ENCODE measurements around the gene CRAT. TPM values are rescaled to one million over a fixed set of nuclear protein-coding genes. Genes with fewer than 3 reads are reported as not detected.

CRAT gene
- total RNA-seq, 1 donor from 2014 or later, result 29.1 TPM

- DNase-seq (ENCODE audit: low read depth), result no peak
- H3K36me3 ChIP-seq (ENCODE audit: control insufficient read depth, insufficient read depth, low read length), result peaks cover 3% of the 10 kb centered on the region
- no peak overlapping the region for H3K4me3 ChIP-seq (ENCODE audit: low read depth, low read length)
- H3K27me3 ChIP-seq (ENCODE audit: control insufficient read depth, insufficient read depth, low read length), result no peaks in the 10 kb centered on the region
- no peak for TF ChIP-seq CTCF (IDR thresholded peaks at IDR 0.05; ENCODE audit: insufficient read depth, low read length, poor library complexity, severe bottlenecking)
Observed at GRCh38 chr9:129150122-129150521, 39.5 kb upstream of the CRAT start.

GRCh38 chr9:129149442-129149841 is 38.8 kb upstream of the CRAT start:
- no peak for TF ChIP-seq CTCF (IDR thresholded peaks at IDR 0.05; ENCODE audit: insufficient read depth, low read length, poor library complexity, severe bottlenecking)
- Histone ChIP-seq H3K4me3 (ENCODE audit: low read depth, low read length) (no peak overlapping the region), H3K27me3 (ENCODE audit: control insufficient read depth, insufficient read depth, low read length) (no peaks in the 10 kb centered on the region), H3K36me3 (ENCODE audit: control insufficient read depth, insufficient read depth, low read length) (peaks cover 3% of the 10 kb centered on the region)
- DNase-seq (ENCODE audit: low read depth), result no peak

- H3K27me3 ChIP-seq (ENCODE audit: control insufficient read depth, insufficient read depth, low read length), result no peaks in the 10 kb centered on the region
- peaks cover 3% of the 10 kb centered on the region for H3K36me3 ChIP-seq (ENCODE audit: control insufficient read depth, insufficient read depth, low read length)
- TF ChIP-seq CTCF (IDR thresholded peaks at IDR 0.05; ENCODE audit: insufficient read depth, low read length, poor library complexity, severe bottlenecking), result no peak
Observed at GRCh38 chr9:129148463-129149204, 38.0 kb upstream of the CRAT start.

DNA sequence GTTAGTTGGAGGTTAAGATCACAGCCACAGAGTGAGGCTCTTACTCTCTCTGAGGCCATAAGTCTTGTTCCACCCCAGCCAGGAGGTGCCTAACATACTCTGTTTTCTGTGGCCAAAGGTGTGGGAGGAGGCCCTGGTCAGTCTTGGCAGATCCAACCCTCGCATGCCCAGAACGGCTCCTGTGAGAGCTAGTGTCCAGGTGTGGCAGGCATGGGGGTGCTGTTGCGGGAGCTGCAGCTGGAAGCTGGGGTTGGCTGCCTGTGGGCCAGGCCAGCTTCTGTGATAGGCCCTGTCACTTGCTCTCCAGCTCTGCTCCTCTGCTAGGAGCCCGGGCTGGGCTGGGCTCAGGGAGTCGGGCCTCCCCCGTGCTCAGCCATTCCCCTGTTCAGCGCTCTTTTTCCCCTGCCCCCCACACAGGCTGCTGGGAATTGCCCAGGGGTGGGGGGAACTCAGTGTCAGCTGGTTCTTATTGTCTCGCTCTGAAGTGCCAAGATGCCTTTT is 35.9 kb upstream of the CRAT start:
- H3K36me3 ChIP-seq (ENCODE audit: control insufficient read depth, insufficient read depth, low read length), result peaks cover 5% of the 10 kb centered on the region

More at GRCh38 chr9:129148463-129149204, 38.0 kb upstream of the CRAT start:
- no peak for DNase-seq (ENCODE audit: low read depth)
- H3K4me3 ChIP-seq (ENCODE audit: low read depth, low read length), result no peak overlapping the region

GRCh38 chr9:129145841-129146292 is 35.3 kb upstream of the CRAT start:
- no peak for DNase-seq (ENCODE audit: low read depth)
- Histone ChIP-seq H3K4me3 (ENCODE audit: low read depth, low read length) (no peak overlapping the region), H3K27me3 (ENCODE audit: control insufficient read depth, insufficient read depth, low read length) (no peaks in the 10 kb centered on the region), H3K36me3 (ENCODE audit: control insufficient read depth, insufficient read depth, low read length) (peaks cover 5% of the 10 kb centered on the region)
- no peak for TF ChIP-seq CTCF (IDR thresholded peaks at IDR 0.05; ENCODE audit: insufficient read depth, low read length, poor library complexity, severe bottlenecking)

More for the DNA sequence above, 35.9 kb upstream of the CRAT start:
- Histone ChIP-seq H3K27me3 (ENCODE audit: control insufficient read depth, insufficient read depth, low read length) (no peaks in the 10 kb centered on the region), H3K4me3 (ENCODE audit: low read depth, low read length) (no peak overlapping the region)
- no peak for TF ChIP-seq CTCF (IDR thresholded peaks at IDR 0.05; ENCODE audit: insufficient read depth, low read length, poor library complexity, severe bottlenecking)
- DNase-seq (ENCODE audit: low read depth), result no peak
